H1 (cell line): ENCODE measurements around the gene DNAJA3. TPM values are rescaled to one million over a fixed set of nuclear protein-coding genes. Genes with fewer than 3 reads are reported as not detected.

Experiments used
- ASH2L ChIP-seq: fragments of 200-600, 300-600 bp; sonication (generic); IDR thresholded peaks from one replicate; pipeline ENCODE4 v1.7.1; 2017; ENCODE audit warnings: low read length
- BCL11A ChIP-seq, 2 experiments: IDR thresholded peaks; one replicate each; pipeline ENCODE4 v1.6.1; 2011; ENCODE audit warnings: low read depth in 2 of 2, low read length in 2 of 2, mild to moderate bottlenecking in 2 of 2
- BRCA1 ChIP-seq: IDR thresholded peaks from 2 replicates; pipeline ENCODE4 v1.6.1; 2012; ENCODE audit warnings: low read depth, low read length, improper control_type of control experiment
- JUND ChIP-seq: IDR thresholded peaks from 2 replicates; pipeline ENCODE4 v1.6.1; 2011; ENCODE audit warnings: mild to moderate bottlenecking, improper control_type of control experiment, low read length
- TAF1 ChIP-seq: IDR thresholded peaks from 2 replicates; pipeline ENCODE4 v1.6.1; 2011; ENCODE audit warnings: mild to moderate bottlenecking, low read depth, low read length
- polyA plus RNA-seq, 7 experiments: library from polyadenylated mRNA; depleted of rRNA in 3 of 7; stranded (reverse) in 5 of 7; unstranded in 2 of 7; fragments of >200 nt in 5 of 7; fragments of 200-250 nt in 2 of 7; gene quantifications; 1 replicate in 5 of 7; 2 replicates in 1 of 7; 4 replicates in 1 of 7; pipeline versions ENCODE4 v1.2.1 to v1.2.3, GENCODE V29; 2011 to 2013; ENCODE audit warnings: missing spikeins in 2 of 7, mixed read lengths in 2 of 7
- total RNA-seq: library from RNA; stranded (reverse); fragmentation: NEBNext Ultra II Directional; extraction: Animal tissue kit (Norgen Biotek cat#: 25700); gene quantifications from 2 replicates; pipeline ENCODE4 v1.2.1, GENCODE V29; 2021
- TF ChIP-seq, protein P1 (sequence below): IDR thresholded peaks from 2 replicates; pipeline ENCODE4 v1.6.1; 2011; ENCODE audit warnings: low read length, improper control_type of control experiment

The DNAJA3 gene
- total and polyA plus RNA-seq, 2 of the 8 experiments (the other 6 are each of a cell fraction or from before 2014, with no cell fraction given), result 37.3 to 59.1 TPM

DNA sequence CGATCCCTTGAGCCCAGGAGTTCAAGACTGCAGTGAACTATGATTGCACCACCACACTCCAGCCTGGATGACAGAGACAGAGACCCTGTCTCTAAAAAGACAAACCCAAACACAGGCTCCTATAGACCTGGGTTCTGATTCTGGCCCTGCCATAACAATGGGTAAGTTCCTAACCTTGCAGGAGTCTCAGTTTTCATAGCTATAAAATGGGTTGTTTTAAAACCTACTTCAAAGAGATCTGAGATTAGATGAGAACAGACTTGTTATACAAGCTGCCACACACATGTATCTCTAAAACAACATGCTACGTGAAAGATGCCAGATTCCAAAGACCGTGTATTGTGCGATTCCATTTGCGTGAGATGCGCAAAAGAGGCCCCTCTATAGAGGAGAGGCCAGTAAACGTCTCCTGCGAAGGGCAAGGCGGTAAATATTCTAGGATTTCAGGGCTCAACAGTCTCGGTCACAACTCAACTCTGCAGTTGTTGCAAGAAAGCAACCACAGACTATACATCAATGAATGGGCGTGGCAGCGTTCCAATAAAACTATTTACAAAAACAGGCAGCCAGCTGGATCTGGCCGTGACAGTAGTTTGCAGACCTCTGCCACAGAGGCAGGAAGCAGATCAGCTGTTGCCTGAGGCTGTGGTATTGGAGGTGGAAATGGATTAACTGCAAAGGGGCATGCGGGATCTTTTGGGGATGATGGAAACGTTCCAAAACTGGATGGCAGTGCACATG lies 15.2 kb upstream of the DNAJA3 start (continued):
- TF ChIP-seq, protein P1, sequence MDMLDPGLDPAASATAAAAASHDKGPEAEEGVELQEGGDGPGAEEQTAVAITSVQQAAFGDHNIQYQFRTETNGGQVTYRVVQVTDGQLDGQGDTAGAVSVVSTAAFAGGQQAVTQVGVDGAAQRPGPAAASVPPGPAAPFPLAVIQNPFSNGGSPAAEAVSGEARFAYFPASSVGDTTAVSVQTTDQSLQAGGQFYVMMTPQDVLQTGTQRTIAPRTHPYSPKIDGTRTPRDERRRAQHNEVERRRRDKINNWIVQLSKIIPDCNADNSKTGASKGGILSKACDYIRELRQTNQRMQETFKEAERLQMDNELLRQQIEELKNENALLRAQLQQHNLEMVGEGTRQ, result no peak
- TF ChIP-seq BRCA1 (no peak), BCL11A (IDR thresholded peaks at IDR 0.05; ENCODE audit: low read depth in 2 of 2, low read length in 2 of 2) (no peak), ASH2L (no peak), TAF1 (no peak), JUND (no peak)
